ENCODE measurements around the gene KCP. TPM values are rescaled to one million over a fixed set of nuclear protein-coding genes. Genes with fewer than 3 reads are reported as not detected.

Gene KCP
- total and polyA plus RNA-seq, 4 donors, result 0.15 to 6.1 (median 2.1) TPM; not detected in 1

DNA sequence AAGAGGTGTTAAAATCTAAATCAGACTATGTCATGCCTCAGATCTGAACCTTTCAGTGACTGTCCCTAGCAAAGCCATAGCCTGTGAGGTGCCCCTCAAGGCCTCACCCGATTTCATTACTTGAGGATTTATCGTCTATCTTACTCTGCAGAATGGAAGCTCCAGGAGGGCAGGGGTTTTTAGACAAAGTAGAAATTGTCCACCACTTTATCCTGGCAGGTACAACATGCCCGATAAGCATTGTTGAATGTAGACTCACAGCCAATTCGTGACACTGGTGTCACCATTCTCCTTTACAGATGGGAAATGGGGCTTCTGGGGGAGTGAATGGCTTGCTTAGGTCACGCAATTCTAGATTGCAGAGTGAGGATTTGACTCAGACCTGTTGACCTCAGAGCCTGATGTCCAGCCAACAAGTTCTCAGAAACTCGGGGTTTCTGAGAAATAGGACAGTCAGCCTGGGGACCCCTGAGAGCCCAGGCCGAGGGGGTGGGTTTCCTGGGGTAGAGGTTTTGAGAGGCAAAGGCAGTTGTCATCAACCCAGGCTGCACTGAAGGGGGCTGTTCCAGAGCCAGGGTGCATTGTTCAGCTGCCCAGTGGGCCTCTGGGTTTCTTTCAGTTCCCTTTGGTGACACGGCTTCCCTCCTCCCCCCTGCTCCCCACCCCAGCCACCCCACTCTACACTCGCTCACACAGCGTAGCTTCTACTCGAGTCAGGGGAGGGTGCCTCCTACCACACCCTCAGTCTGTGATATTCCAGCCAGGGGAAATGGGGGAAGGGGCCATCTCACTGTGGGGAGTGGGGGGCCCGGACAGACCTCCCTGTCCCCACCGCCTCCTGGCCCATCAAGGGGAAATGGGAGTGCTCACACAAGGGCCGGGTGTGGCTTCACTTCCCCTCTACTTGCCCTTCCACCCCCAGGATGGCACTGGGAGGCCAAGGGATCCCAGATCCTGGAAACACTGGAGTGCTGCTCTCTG is 24.1 kb upstream of the KCP start:
- no peaks in the 10 kb centered on the region for H3K4me1 ChIP-seq (ENCODE audit: control insufficient read depth in 1 of 2, insufficient read depth in 2 of 2, low read length in 2 of 2)
- H3K4me3 ChIP-seq (ENCODE audit: low read length in 2 of 2), result no peak overlapping the region
- intact Hi-C loops (cut with DNase I), result no loop called here
- no peaks in the 10 kb centered on the region for H3K27me3 ChIP-seq (ENCODE audit: control insufficient read depth in 1 of 2, insufficient read depth in 2 of 2, low read length in 1 of 2)
- H3K27ac ChIP-seq (ENCODE audit: low read depth in 1 of 2, low read length in 2 of 2), result no peak overlapping the region
- 79 to 85% methylated on average over 14 of the region's 14 CpGs for WGBS, 2 donors
- H3K9me3 ChIP-seq (ENCODE audit: control insufficient read depth, low read length), result no peaks in the 10 kb centered on the region
- no peaks in the 10 kb centered on the region for H3K36me3 ChIP-seq (ENCODE audit: control insufficient read depth in 1 of 2, insufficient read depth in 2 of 2, low read length in 1 of 2)
- DNase-seq (no peak), ATAC-seq (ENCODE audit: low FRiP score) (no peak)

DNA sequence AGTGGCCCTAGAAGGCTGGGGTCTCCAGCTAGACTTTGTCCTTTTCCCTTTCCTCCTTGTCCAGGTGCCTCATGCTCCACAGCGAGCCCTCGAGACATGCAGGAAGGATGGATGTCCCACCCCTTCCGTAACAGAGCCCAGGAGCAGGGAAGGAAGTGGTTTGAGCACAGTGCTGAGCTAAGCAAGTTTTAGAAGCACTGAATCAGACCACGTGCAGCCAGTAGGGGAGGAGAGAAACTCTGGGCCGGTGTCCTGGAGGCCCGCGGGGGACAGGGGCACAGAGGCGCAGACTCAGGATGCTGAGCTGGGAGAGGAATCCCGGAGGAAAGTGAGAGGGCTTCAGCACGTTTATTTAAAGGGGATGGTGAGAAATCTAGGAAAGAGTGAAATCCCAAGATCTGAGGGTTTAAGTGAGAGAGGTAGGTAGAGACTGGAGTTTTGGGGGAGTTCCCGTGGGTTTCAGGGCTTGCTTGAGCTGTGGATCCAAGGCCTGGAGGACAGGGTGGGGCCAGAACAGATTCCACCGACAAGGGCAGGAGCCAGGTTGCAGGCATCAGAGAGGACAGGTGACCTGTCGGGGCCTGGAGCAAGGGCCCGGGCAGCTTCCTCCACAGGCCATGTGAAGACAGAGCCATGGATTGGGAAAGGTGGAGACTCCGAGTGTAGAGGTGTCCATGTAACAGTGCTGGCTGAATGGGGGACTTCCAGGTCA is 22.8 kb upstream of the KCP start:
- peak; percentile 42 for ATAC-seq (ENCODE audit: low FRiP score)
- intact Hi-C loops (cut with DNase I), result no loop called here
- H3K36me3 ChIP-seq (ENCODE audit: control insufficient read depth in 1 of 2, insufficient read depth in 2 of 2, low read length in 1 of 2), result no peaks in the 10 kb centered on the region
- DNase-seq, result peak in 1 of 2 donors; percentile 75
- H3K27me3 ChIP-seq (ENCODE audit: control insufficient read depth in 1 of 2, insufficient read depth in 2 of 2, low read length in 1 of 2), result no peaks in the 10 kb centered on the region
- H3K27ac ChIP-seq (ENCODE audit: low read depth in 1 of 2, low read length in 2 of 2), result no peak overlapping the region
- H3K4me1 ChIP-seq (ENCODE audit: control insufficient read depth in 1 of 2, insufficient read depth in 2 of 2, low read length in 2 of 2), result no peaks in the 10 kb centered on the region
- WGBS, 2 donors, result 69 to 72% methylated on average over 15 of the region's 15 CpGs
- no peaks in the 10 kb centered on the region for H3K9me3 ChIP-seq (ENCODE audit: control insufficient read depth, low read length)
- no peak overlapping the region for H3K4me3 ChIP-seq (ENCODE audit: low read length in 2 of 2)

- Histone ChIP-seq H3K9me3 (ENCODE audit: control insufficient read depth, low read length) (no peaks in the 10 kb centered on the region), H3K27me3 (ENCODE audit: control insufficient read depth in 1 of 2, insufficient read depth in 2 of 2, low read length in 1 of 2) (no peaks in the 10 kb centered on the region), H3K4me1 (ENCODE audit: control insufficient read depth in 1 of 2, insufficient read depth in 2 of 2, low read length in 2 of 2) (no peaks in the 10 kb centered on the region), H3K4me3 (ENCODE audit: low read length in 2 of 2) (no peak overlapping the region), H3K36me3 (ENCODE audit: control insufficient read depth in 1 of 2, insufficient read depth in 2 of 2, low read length in 1 of 2) (no peaks in the 10 kb centered on the region), H3K27ac (ENCODE audit: low read depth in 1 of 2, low read length in 2 of 2) (no peak overlapping the region)
- no peak for ATAC-seq (ENCODE audit: low FRiP score)
- DNase-seq, result no peak
- intact Hi-C loops (cut with DNase I), result no loop called here
- 81 to 88% methylated on average over 4 of the region's 4 CpGs for WGBS, 2 donors
These were observed 22.3 kb upstream of the KCP start for GRCh38 chr7:128932862-128933179.

DNA sequence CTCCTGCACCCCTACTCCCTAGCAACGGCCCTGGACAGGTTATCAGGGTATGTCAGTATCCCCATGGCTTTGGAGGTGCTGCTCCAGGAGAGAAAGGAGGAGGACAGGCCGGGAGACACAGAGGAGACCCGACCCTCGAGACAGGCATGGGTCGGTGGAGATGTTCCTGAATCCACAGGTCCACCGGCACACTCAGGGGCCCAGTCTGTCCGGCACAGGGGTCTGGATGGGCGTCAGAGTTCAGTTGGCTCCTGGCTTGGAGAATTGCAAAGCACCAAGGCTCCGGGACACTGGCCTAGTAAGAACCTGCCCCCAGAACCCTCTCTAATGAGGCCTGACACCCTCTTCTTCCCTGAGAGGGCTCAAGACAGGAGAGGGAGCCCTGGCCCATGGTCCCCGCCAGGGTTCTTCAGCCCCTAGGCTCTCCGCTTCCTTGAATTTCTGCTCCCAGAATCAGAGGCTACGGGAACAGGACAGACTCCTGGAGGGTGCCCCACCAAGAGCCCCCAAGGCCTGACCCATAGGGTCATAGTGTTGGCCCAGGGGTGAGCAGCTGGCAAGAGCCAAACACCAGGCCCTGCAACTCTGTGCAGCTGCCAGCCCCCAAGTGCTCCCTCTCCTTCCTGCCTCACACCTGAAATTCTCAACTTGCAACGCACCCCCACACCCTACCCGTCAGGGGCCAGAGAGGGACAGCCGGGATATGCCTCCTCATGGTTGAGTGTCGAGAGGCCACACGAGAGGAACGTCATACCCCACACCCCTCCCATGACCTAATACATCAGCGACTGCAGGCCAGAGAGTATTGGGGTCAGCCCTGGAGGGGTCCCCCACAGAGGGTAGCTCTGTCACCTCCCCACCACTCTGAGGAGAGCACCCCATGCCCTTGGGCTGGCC is 21.7 kb upstream of the KCP start:
- intact Hi-C loops (cut with DNase I), result no loop called here
- WGBS, 2 donors, result 89 to 93% methylated on average over 19 of the region's 19 CpGs
- no peak for DNase-seq

GRCh38 chr7:128931190-128931798 is 20.8 kb upstream of the KCP start:
- no peaks in the 10 kb centered on the region for H3K36me3 ChIP-seq (ENCODE audit: control insufficient read depth in 1 of 2, insufficient read depth in 2 of 2, low read length in 1 of 2)
- DNase-seq (peak in 1 of 2 donors; percentile 60), ATAC-seq (ENCODE audit: low FRiP score) (no peak)
- H3K27me3 ChIP-seq (ENCODE audit: control insufficient read depth in 1 of 2, insufficient read depth in 2 of 2, low read length in 1 of 2), result no peaks in the 10 kb centered on the region
- no peaks in the 10 kb centered on the region for H3K4me1 ChIP-seq (ENCODE audit: control insufficient read depth in 1 of 2, insufficient read depth in 2 of 2, low read length in 2 of 2)
- H3K27ac ChIP-seq (ENCODE audit: low read depth in 1 of 2, low read length in 2 of 2), result no peak overlapping the region
- WGBS, 2 donors, result 95 to 96% methylated on average over 18 of the region's 18 CpGs
- intact Hi-C loops (cut with DNase I), result no loop called here
- H3K9me3 ChIP-seq (ENCODE audit: control insufficient read depth, low read length), result no peaks in the 10 kb centered on the region
- H3K4me3 ChIP-seq (ENCODE audit: low read length in 2 of 2), result no peak overlapping the region

More for the DNA sequence above, 21.7 kb upstream of the KCP start:
- no peaks in the 10 kb centered on the region for H3K27me3 ChIP-seq (ENCODE audit: control insufficient read depth in 1 of 2, insufficient read depth in 2 of 2, low read length in 1 of 2)
- no peak for ATAC-seq (ENCODE audit: low FRiP score)
- no peaks in the 10 kb centered on the region for H3K36me3 ChIP-seq (ENCODE audit: control insufficient read depth in 1 of 2, insufficient read depth in 2 of 2, low read length in 1 of 2)
- H3K27ac ChIP-seq (ENCODE audit: low read depth in 1 of 2, low read length in 2 of 2), result no peak overlapping the region
- H3K9me3 ChIP-seq (ENCODE audit: control insufficient read depth, low read length), result no peaks in the 10 kb centered on the region
- H3K4me1 ChIP-seq (ENCODE audit: control insufficient read depth in 1 of 2, insufficient read depth in 2 of 2, low read length in 2 of 2), result no peaks in the 10 kb centered on the region
- no peak overlapping the region for H3K4me3 ChIP-seq (ENCODE audit: low read length in 2 of 2)

DNA sequence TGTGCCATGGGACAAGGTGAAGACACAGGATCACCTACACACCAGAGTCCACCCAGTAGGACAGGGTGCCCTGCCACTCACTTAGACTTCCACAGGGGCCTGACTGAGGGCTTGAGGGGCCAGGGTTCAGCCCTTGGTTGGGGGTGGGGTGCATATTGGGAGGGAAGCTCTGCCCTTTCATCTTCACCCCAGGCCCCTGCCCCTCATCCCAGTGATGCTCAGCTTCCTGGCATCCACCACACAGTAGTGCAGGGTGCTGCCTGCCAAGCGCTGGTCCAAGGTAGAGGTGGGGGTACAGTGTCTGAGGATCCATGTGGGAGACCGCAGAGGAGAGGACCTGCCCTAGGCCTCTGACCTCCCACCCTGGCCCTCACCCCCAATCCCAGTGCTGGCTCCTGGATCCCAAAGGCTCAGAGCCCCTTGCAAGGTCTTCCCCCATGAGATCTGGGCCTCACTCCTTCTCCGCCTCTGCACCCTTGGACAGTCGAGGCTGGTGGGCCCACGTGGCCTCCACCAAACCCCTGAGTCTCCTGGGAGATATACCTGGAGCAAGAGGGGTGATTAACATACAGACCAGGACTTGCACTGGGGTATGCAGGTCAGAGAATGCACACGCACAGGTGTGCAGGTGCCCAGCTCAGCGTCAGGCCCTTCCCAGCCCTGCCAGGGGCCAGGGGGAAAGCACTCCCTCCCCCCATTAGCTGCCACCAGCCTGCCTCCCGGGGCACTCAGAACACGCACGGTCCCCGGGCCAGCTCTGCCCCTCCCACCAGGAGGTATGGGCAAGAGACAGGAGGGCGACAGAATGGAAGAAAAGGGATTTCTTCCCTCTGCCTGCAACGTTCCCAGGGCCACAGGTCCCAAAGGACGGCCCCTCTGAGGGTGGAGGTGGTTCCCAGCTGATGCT is 18.6 kb upstream of the KCP start:
- peak in 1 of 2 donors; percentile 53 for DNase-seq
- Histone ChIP-seq H3K4me1 (ENCODE audit: control insufficient read depth in 1 of 2, insufficient read depth in 2 of 2, low read length in 2 of 2) (no peaks in the 10 kb centered on the region), H3K27me3 (ENCODE audit: control insufficient read depth in 1 of 2, insufficient read depth in 2 of 2, low read length in 1 of 2) (no peaks in the 10 kb centered on the region), H3K27ac (ENCODE audit: low read depth in 1 of 2, low read length in 2 of 2) (no peak overlapping the region), H3K36me3 (ENCODE audit: control insufficient read depth in 1 of 2, insufficient read depth in 2 of 2, low read length in 1 of 2) (no peaks in the 10 kb centered on the region), H3K4me3 (ENCODE audit: low read length in 2 of 2) (no peak overlapping the region), H3K9me3 (ENCODE audit: control insufficient read depth, low read length) (no peaks in the 10 kb centered on the region)
- intact Hi-C loops (cut with DNase I), result no loop called here
- no peak for ATAC-seq (ENCODE audit: low FRiP score)
- 79 to 82% methylated on average over 14 of the region's 14 CpGs for WGBS, 2 donors

DNA sequence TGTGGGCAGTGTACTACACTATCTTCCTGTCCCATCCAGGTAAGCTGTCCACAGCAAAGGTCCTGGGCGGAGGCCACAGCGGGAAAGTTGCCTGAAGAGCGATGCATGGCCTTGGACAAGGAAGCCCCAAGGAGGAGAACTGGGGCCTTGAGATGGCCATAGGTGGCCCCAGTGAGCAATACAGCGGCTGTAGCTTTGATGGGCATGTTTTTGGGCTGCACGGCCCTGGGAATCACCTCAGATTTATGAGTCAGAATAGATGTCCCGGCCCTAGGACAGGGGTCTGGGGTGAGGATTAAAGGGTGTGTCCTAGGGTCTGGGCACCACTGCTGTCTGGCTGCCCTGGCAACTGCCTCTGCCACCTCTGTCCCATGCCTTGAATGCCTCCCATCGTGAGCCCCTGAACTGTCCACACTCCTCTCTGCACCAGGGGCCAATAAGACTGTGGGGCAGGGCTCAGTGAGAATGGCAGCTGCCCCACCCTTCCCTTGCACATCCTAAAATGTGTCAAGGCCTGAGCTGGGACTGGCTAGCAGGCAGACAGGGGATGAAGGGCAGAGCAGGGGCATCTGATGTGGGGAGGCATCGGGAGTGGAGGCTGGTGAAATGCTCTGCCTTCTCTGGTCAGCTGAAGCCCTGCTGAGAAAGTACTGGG is 17.8 kb upstream of the KCP start:
- DNase-seq, result peak in 1 of 2 donors; percentile 43
- Histone ChIP-seq H3K36me3 (ENCODE audit: control insufficient read depth in 1 of 2, insufficient read depth in 2 of 2, low read length in 1 of 2) (no peaks in the 10 kb centered on the region), H3K4me1 (ENCODE audit: control insufficient read depth in 1 of 2, insufficient read depth in 2 of 2, low read length in 2 of 2) (no peaks in the 10 kb centered on the region), H3K27ac (ENCODE audit: low read depth in 1 of 2, low read length in 2 of 2) (no peak overlapping the region), H3K9me3 (ENCODE audit: control insufficient read depth, low read length) (no peaks in the 10 kb centered on the region), H3K4me3 (ENCODE audit: low read length in 2 of 2) (no peak overlapping the region), H3K27me3 (ENCODE audit: control insufficient read depth in 1 of 2, insufficient read depth in 2 of 2, low read length in 1 of 2) (no peaks in the 10 kb centered on the region)
- ATAC-seq (ENCODE audit: low FRiP score), result no peak
- intact Hi-C loops (cut with DNase I), result no loop called here
- 94 to 95% methylated on average over 8 of the region's 8 CpGs for WGBS, 2 donors

Data from aorta (tissue), 5 donors.